SK-N-SH (cell line): ENCODE data around the gene RAB23. TPM values are rescaled to one million over a fixed set of nuclear protein-coding genes. Genes with fewer than 3 reads are reported as not detected.
A peak's percentile ranks its signal among the peaks of the same experiment; 100 is the strongest.

ENCODE experiments used
- CTCF ChIA-PET: fragments of 300-600, 350-600 bp; formaldehyde crosslinking; extraction: SDS; loops from one replicate; lab custom pipeline; 2021; lab: Yijun Ruan, JAX
- POLR2A ChIA-PET: fragments of 350-600 bp; sonication (Branson Sonifier 250); formaldehyde crosslinking; extraction: SDS; loops from one replicate; lab custom pipeline; 2020; ENCODE audit warnings: antibody characterized with exemption, inconsistent platforms; lab: Yijun Ruan, JAX
- DNase-seq: peaks from one replicate; pipeline ENCODE4 v3.0.0; 2012
- H2AFZ ChIP-seq: fragments of 200-600 bp; sonication (generic); 2 replicates; pipeline ENCODE4 v1.8.1; 2016; ENCODE audit warnings: antibody characterized with exemption, mild to moderate bottlenecking, low read depth
- H3F3A ChIP-seq: fragments of 200-600 bp; sonication (generic); replicated peaks from 2 replicates; pipeline ENCODE3; 2016; ENCODE audit warnings: antibody characterized with exemption, mild to moderate bottlenecking; ENCODE audit not compliant: insufficient read depth
- H3K27ac ChIP-seq, 2 experiments: fragments of 200-500 bp in 1 of 2; fragments of 200-600 bp in 1 of 2; sonication (Bioruptor generic) in 1 of 2; sonication (generic), shearing (Covaris generic) in 1 of 2; 2 replicates each; pipeline versions ENCODE4 v1.5.1 to v1.6.1; 2014 to 2016; ENCODE audit warnings: low read depth in 2 of 2, inconsistent platforms in 1 of 2, low read length in 1 of 2, mild to moderate bottlenecking in 1 of 2, mixed read lengths in 1 of 2
- H3K27me3 ChIP-seq: fragments of 200-600 bp; sonication (generic), shearing (Covaris generic); 2 replicates; pipeline ENCODE4 v1.6.1; 2016; ENCODE audit warnings: mixed run types; ENCODE audit not compliant: insufficient read depth
- H3K36me3 ChIP-seq, 2 experiments: fragments of 200-500 bp in 1 of 2; fragments of 200-600 bp in 1 of 2; sonication (Bioruptor generic) in 1 of 2; sonication (generic) in 1 of 2; replicated peaks in 1 of 2; 2 replicates each; pipeline versions ENCODE3 to v1.5.1; 2014 to 2016; ENCODE audit warnings: low read length in 1 of 2, mild to moderate bottlenecking in 1 of 2; ENCODE audit not compliant: insufficient read depth in 2 of 2, control insufficient read depth in 1 of 2
- H3K4me1 ChIP-seq, 2 experiments: fragments of 200-500 bp in 1 of 2; fragments of 200-600 bp in 1 of 2; sonication (Bioruptor generic) in 1 of 2; sonication (generic), shearing (Covaris generic) in 1 of 2; 2 replicates each; pipeline versions ENCODE4 v1.5.1 to v1.6.1; 2014 to 2016; ENCODE audit warnings: low read depth in 1 of 2, low read length in 1 of 2, mixed run types in 1 of 2; ENCODE audit not compliant: insufficient read depth in 2 of 2, control insufficient read depth in 1 of 2
- H3K4me2 ChIP-seq: fragments of 200-600 bp; sonication (generic), shearing (Covaris generic); 2 replicates; pipeline ENCODE4 v1.6.1; 2017; ENCODE audit warnings: mixed run types
- H3K4me3 ChIP-seq, 2 experiments: fragments of 200-500 bp in 1 of 2; fragments of 200-600 bp in 1 of 2; sonication (Bioruptor generic) in 1 of 2; sonication (generic), shearing (Covaris generic) in 1 of 2; 2 replicates each; pipeline versions ENCODE4 v1.5.1 to v1.8.1; 2014 to 2016; ENCODE audit warnings: low read depth in 2 of 2, inconsistent platforms in 1 of 2, low read length in 1 of 2, mild to moderate bottlenecking in 1 of 2, mixed read lengths in 1 of 2, moderate library complexity in 1 of 2
- H3K79me2 ChIP-seq: fragments of 200-600 bp; sonication (generic); 2 replicates; pipeline ENCODE4 v1.8.1; 2017; ENCODE audit warnings: mild to moderate bottlenecking; ENCODE audit not compliant: insufficient read depth
- H3K9ac ChIP-seq: fragments of 200-600 bp; sonication (generic); 2 replicates; pipeline ENCODE4 v1.6.1; 2017; ENCODE audit warnings: mixed run types
- H3K9me2 ChIP-seq: fragments of 200-600 bp; sonication (generic); 2 replicates; pipeline ENCODE4 v1.6.1; 2017; ENCODE audit warnings: mixed run types
- H3K9me3 ChIP-seq: fragments of 200-600 bp; sonication (generic); 2 replicates; pipeline ENCODE4 v1.6.1; 2017; ENCODE audit warnings: mixed run types, mild to moderate bottlenecking, moderate library complexity
- H4K20me1 ChIP-seq: fragments of 200-600 bp; sonication (generic); 2 replicates; pipeline ENCODE4 v1.6.1; 2017; ENCODE audit warnings: mild to moderate bottlenecking, mixed run types; ENCODE audit not compliant: insufficient read depth
- ELF1 ChIP-seq: IDR thresholded peaks from 2 replicates; pipeline ENCODE4 v1.4.0; 2012
- EP300 ChIP-seq, 2 experiments: IDR thresholded peaks; 2 replicates each; pipeline versions ENCODE4 v1.4.0 to v1.6.1; 2012; ENCODE audit warnings: borderline replicate concordance in 1 of 2, low read depth in 1 of 2, low read length in 1 of 2
- FOSL2 ChIP-seq: IDR thresholded peaks from 2 replicates; pipeline ENCODE4 v1.4.0; 2012; ENCODE audit warnings: low read depth, mild to moderate bottlenecking, moderate library complexity, borderline replicate concordance
- FOXM1 ChIP-seq: IDR thresholded peaks from 2 replicates; pipeline ENCODE4 v1.4.0; 2012; ENCODE audit warnings: low read depth, mild to moderate bottlenecking
- JUND ChIP-seq: IDR thresholded peaks from 2 replicates; pipeline ENCODE4 v1.4.0; 2012
- MEF2A ChIP-seq: IDR thresholded peaks from 2 replicates; pipeline ENCODE4 v1.4.0; 2012; ENCODE audit warnings: low read depth, borderline replicate concordance
- NFIC ChIP-seq: IDR thresholded peaks from 2 replicates; pipeline ENCODE4 v1.4.0; 2012; ENCODE audit warnings: borderline replicate concordance
- NRF1 ChIP-seq: IDR thresholded peaks from 2 replicates; pipeline ENCODE4 v1.6.1; 2012; ENCODE audit warnings: low read depth, mild to moderate bottlenecking, low read length
- POLR2AphosphoS5 ChIP-seq: IDR thresholded peaks from 2 replicates; pipeline ENCODE4 v1.6.1; 2012; ENCODE audit warnings: low read depth, low read length
- RFX5 ChIP-seq: IDR thresholded peaks from 2 replicates; pipeline ENCODE4 v1.6.1; 2012; ENCODE audit warnings: mild to moderate bottlenecking, improper control_type of control experiment, low read length
- RXRA ChIP-seq: IDR thresholded peaks from 2 replicates; pipeline ENCODE4 v1.4.0; 2012; ENCODE audit warnings: low read depth, mild to moderate bottlenecking, borderline replicate concordance
- SMC3 ChIP-seq: IDR thresholded peaks from 2 replicates; pipeline ENCODE4 v1.6.1; 2012; ENCODE audit warnings: low read depth, low read length, improper control_type of control experiment
- TEAD4 ChIP-seq: IDR thresholded peaks from 2 replicates; pipeline ENCODE4 v1.4.0; 2012; ENCODE audit warnings: mild to moderate bottlenecking, borderline replicate concordance; ENCODE audit not compliant: insufficient read depth
- WGBS: methylation state at CpG from one replicate; pipeline ENCODE4 v1.1.6; 2017; ENCODE audit warnings: low lambda C conversion rate; 5-methylcytosine and 5-hydroxymethylcytosine counted together
- polyA plus RNA-seq, 3 experiments: library from polyadenylated mRNA; depleted of rRNA; stranded (reverse); fragments of >200 nt; gene quantifications; 2 replicates each; pipeline ENCODE4 v1.2.3, GENCODE V29; 2012
- TF ChIP-seq, protein P1 (sequence below): fragments of 200-600 bp; sonication (generic); IDR thresholded peaks from 2 replicates; pipeline ENCODE4 v1.6.1; 2017; ENCODE audit warnings: antibody characterized with exemption, mild to moderate bottlenecking, moderate library complexity
- TF ChIP-seq, protein P2 (sequence below): fragments of 150-350 bp; IDR thresholded peaks from 2 replicates; pipeline ENCODE4 v1.6.1; 2016; ENCODE audit warnings: mild to moderate bottlenecking, low read depth, low read length
- TF ChIP-seq, protein P3 (sequence below): IDR thresholded peaks from 2 replicates; pipeline ENCODE4 v1.4.0; 2012; ENCODE audit warnings: low read depth, borderline replicate concordance
- TF ChIP-seq, protein P4 (sequence below): IDR thresholded peaks from 2 replicates; pipeline ENCODE4 v1.6.1; 2012; ENCODE audit warnings: mild to moderate bottlenecking, low read depth, low read length, moderate library complexity

Gene RAB23
- polyA plus RNA-seq, 1 of the 3 experiments (the other 2 are of a cell fraction): 6.6 TPM

DNA sequence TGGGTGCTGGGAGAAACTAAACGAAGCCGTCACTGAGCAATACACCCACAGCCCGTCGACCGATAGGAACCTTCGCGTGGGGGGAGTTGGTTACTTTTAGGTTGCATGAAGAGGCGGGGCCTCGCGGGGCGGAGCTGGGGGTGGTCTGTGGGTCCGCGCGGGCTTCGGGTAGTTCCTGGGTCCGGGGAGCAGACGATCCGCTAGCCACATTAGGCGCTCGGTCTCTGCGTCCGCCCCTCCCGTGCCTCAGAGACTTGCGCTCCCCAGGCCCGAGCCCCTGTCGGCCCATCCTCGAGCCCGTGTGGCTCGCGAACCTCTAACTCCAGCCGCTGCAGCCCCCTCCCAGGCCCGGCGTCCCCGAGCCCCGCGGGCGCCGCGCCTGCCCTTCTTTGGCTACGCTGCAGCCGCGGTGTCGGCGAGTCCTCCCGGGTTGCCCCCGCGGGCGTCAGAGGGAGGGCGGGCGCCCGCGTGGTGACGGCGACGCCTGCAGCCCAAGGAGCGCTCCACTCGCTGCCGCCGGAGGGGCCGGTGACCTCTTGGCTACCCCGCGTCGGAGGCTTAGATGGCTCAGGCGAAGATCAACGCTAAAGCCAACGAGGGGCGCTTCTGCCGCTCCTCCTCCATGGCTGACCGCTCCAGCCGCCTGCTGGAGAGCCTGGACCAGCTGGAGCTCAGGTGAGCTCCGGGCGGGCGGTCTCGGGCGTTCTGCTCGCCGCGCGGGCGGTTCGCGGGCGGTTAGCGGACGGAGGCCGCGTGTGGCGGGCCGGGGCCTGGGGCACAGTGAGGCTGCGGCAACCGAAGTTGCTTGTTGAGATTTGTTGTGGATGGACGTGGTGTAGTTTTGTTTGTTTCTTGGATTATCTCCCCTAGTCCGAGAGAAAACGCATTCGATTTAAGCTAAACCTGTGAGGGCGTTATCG, 49.7 kb downstream of the RAB23 start, which contains the start of gene BAG2 (continued):
- TF ChIP-seq, protein P1, sequence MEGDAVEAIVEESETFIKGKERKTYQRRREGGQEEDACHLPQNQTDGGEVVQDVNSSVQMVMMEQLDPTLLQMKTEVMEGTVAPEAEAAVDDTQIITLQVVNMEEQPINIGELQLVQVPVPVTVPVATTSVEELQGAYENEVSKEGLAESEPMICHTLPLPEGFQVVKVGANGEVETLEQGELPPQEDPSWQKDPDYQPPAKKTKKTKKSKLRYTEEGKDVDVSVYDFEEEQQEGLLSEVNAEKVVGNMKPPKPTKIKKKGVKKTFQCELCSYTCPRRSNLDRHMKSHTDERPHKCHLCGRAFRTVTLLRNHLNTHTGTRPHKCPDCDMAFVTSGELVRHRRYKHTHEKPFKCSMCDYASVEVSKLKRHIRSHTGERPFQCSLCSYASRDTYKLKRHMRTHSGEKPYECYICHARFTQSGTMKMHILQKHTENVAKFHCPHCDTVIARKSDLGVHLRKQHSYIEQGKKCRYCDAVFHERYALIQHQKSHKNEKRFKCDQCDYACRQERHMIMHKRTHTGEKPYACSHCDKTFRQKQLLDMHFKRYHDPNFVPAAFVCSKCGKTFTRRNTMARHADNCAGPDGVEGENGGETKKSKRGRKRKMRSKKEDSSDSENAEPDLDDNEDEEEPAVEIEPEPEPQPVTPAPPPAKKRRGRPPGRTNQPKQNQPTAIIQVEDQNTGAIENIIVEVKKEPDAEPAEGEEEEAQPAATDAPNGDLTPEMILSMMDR: peak; percentile 32; the same call in 1 of the 2 replicates
- TF ChIP-seq NRF1 (no peak), SMC3 (peak; percentile 13; the same call in 1 of the 2 replicates), FOSL2 (0 out of 2 replicates have a peak, but pooled peaks have one; percentile 1), JUND (peak; percentile 5; the same call in 1 of the 2 replicates), RXRA (peak; percentile 46; the same call in 1 of the 2 replicates), NFIC (no peak)
- TF ChIP-seq, protein P2, sequence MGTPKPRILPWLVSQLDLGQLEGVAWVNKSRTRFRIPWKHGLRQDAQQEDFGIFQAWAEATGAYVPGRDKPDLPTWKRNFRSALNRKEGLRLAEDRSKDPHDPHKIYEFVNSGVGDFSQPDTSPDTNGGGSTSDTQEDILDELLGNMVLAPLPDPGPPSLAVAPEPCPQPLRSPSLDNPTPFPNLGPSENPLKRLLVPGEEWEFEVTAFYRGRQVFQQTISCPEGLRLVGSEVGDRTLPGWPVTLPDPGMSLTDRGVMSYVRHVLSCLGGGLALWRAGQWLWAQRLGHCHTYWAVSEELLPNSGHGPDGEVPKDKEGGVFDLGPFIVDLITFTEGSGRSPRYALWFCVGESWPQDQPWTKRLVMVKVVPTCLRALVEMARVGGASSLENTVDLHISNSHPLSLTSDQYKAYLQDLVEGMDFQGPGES: no peak
- TF ChIP-seq, protein P3, sequence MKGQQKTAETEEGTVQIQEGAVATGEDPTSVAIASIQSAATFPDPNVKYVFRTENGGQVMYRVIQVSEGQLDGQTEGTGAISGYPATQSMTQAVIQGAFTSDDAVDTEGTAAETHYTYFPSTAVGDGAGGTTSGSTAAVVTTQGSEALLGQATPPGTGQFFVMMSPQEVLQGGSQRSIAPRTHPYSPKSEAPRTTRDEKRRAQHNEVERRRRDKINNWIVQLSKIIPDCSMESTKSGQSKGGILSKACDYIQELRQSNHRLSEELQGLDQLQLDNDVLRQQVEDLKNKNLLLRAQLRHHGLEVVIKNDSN: no peak
- TF ChIP-seq, all 33 proteins: peak for 13

DNA sequence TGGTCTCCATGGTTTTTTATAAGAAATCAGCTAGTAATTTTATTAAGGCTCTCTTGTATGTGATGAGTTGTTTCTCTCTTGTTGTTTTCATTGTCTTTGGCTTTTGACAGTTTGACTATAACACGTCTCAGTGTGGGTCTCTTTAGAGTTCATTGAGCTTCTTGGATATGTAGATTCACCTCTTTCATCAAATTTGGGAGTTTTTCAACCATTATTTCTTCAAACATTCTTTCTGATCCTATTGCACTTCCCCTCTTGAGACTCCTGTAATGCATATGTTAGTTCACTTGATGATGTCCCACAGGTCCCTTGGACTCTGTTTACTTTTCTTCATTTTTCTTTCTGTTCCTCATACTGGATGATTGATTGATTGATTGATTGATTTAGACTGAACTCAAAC, 57.0 kb downstream of the RAB23 start:
- H4K20me1 ChIP-seq: no peaks in the 10 kb centered on the region
- no peak for TF ChIP-seq FOXM1
- TF ChIP-seq ELF1: no peak
- TF ChIP-seq TEAD4: no peak
- TF ChIP-seq RFX5: no peak
- TF ChIP-seq FOSL2: no peak
- TF ChIP-seq NFIC: no peak
- TF ChIP-seq, protein P1: no peak
- TF ChIP-seq, protein P4, sequence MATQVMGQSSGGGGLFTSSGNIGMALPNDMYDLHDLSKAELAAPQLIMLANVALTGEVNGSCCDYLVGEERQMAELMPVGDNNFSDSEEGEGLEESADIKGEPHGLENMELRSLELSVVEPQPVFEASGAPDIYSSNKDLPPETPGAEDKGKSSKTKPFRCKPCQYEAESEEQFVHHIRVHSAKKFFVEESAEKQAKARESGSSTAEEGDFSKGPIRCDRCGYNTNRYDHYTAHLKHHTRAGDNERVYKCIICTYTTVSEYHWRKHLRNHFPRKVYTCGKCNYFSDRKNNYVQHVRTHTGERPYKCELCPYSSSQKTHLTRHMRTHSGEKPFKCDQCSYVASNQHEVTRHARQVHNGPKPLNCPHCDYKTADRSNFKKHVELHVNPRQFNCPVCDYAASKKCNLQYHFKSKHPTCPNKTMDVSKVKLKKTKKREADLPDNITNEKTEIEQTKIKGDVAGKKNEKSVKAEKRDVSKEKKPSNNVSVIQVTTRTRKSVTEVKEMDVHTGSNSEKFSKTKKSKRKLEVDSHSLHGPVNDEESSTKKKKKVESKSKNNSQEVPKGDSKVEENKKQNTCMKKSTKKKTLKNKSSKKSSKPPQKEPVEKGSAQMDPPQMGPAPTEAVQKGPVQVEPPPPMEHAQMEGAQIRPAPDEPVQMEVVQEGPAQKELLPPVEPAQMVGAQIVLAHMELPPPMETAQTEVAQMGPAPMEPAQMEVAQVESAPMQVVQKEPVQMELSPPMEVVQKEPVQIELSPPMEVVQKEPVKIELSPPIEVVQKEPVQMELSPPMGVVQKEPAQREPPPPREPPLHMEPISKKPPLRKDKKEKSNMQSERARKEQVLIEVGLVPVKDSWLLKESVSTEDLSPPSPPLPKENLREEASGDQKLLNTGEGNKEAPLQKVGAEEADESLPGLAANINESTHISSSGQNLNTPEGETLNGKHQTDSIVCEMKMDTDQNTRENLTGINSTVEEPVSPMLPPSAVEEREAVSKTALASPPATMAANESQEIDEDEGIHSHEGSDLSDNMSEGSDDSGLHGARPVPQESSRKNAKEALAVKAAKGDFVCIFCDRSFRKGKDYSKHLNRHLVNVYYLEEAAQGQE: no peak
- no peak for TF ChIP-seq POLR2AphosphoS5
- TF ChIP-seq SMC3: no peak
- TF ChIP-seq MEF2A: no peak
- no peak for TF ChIP-seq EP300 (IDR thresholded peaks at IDR 0.05; ENCODE audit: borderline replicate concordance in 1 of 2, low read depth in 1 of 2, low read length in 1 of 2)
- no peak overlapping the region for H3K4me3 ChIP-seq
- no peak overlapping the region for H3K9ac ChIP-seq
- no peaks in the 10 kb centered on the region for H3K9me2 ChIP-seq
- no peak overlapping the region for H3K27ac ChIP-seq
- no peaks in the 10 kb centered on the region for H3K79me2 ChIP-seq
- peaks cover 15% of the 10 kb centered on the region for H3F3A ChIP-seq
- H2AFZ ChIP-seq: no peak overlapping the region
- H3K4me1 ChIP-seq: no peaks in the 10 kb centered on the region
- 92% methylated on average over 1 of the region's 1 CpG for WGBS
- DNase-seq: no peak
- CTCF ChIA-PET: no interaction called here
- no peak overlapping the region for H3K4me2 ChIP-seq
- H3K27me3 ChIP-seq: no peaks in the 10 kb centered on the region
- POLR2A ChIA-PET: no interaction called here
- H3K36me3 ChIP-seq: peaks cover 50 to 86% of the 10 kb centered on the region in 2 experiments
- H3K9me3 ChIP-seq: peaks cover 12% of the 10 kb centered on the region
